ENCODE results near the gene NT5C1B. TPM values are rescaled to one million over a fixed set of nuclear protein-coding genes. Genes with fewer than 3 reads are reported as not detected.

NT5C1B gene
- polyA plus RNA-seq, 4 donors: 0.66 to 1.1 (median 0.91) TPM

- no peak for DNase-seq (ENCODE audit: low read depth in 4 of 4, low spot score in 3 of 4)
These were observed 71.0 kb downstream of the NT5C1B start for GRCh38 chr2:18518116-18519111.

GRCh38 chr2:18517386-18517785 is 72.0 kb downstream of the NT5C1B start:
- DNase-seq (ENCODE audit: low read depth in 4 of 4, low spot score in 3 of 4): no peak

GRCh38 chr2:18516112-18516511 is 73.3 kb downstream of the NT5C1B start:
- no peak for DNase-seq (ENCODE audit: low read depth in 4 of 4, low spot score in 3 of 4)

- DNase-seq (ENCODE audit: low read depth in 4 of 4, low spot score in 3 of 4): no peak
These were observed 74.6 kb downstream of the NT5C1B start for GRCh38 chr2:18514526-18515461.

Other genes with a start within 250 kb of the NT5C1B start
- 10 to 100 TPM; 36.9 to 50.9 (median 39.3) TPM for gene RDH14, start 28.9 kb downstream of the NT5C1B start, polyA plus RNA-seq (ENCODE audit: insufficient read length in 4 of 4)

Measured in left renal pelvis (tissue), 4 donors.